SK-MEL-5 (cell line): Measurements from ENCODE around the gene GARS1. TPM values are rescaled to one million over a fixed set of nuclear protein-coding genes. Genes with fewer than 3 reads are reported as not detected.
"Not testable (repeated sequence)": the region's sequence is repeated elsewhere in the genome, so short reads cannot be mapped to it uniquely, and the experiment has no call there.

Experiments used
- DNase-seq: peaks from one replicate; pipeline ENCODE4 v3.0.0-alpha.2; 2016; ENCODE audit warnings: low read depth, low spot score
- in situ Hi-C: cut with HindIII; loops from 2 replicates; pipeline ENCODE4 v1.10.0; 2016; ENCODE audit warnings: low sequenced_read_pairs, high pct_unique_total_duplicates, low pct_unique_long_range_greater_than_20kb
- total RNA-seq: library from RNA; depleted of rRNA; stranded (reverse); fragments of >200 nt; shearing (Covaris generic); gene quantifications from 2 replicates; pipeline ENCODE4 v1.2.3, GENCODE V29; 2014

Gene GARS1
- total RNA-seq, 1 experiment from 2014 or later: 301 TPM

GRCh38 chr7:30612658-30613265 is 18.1 kb downstream of the GARS1 start:
- no peak for DNase-seq
- in situ Hi-C loops: no loop called here

DNA sequence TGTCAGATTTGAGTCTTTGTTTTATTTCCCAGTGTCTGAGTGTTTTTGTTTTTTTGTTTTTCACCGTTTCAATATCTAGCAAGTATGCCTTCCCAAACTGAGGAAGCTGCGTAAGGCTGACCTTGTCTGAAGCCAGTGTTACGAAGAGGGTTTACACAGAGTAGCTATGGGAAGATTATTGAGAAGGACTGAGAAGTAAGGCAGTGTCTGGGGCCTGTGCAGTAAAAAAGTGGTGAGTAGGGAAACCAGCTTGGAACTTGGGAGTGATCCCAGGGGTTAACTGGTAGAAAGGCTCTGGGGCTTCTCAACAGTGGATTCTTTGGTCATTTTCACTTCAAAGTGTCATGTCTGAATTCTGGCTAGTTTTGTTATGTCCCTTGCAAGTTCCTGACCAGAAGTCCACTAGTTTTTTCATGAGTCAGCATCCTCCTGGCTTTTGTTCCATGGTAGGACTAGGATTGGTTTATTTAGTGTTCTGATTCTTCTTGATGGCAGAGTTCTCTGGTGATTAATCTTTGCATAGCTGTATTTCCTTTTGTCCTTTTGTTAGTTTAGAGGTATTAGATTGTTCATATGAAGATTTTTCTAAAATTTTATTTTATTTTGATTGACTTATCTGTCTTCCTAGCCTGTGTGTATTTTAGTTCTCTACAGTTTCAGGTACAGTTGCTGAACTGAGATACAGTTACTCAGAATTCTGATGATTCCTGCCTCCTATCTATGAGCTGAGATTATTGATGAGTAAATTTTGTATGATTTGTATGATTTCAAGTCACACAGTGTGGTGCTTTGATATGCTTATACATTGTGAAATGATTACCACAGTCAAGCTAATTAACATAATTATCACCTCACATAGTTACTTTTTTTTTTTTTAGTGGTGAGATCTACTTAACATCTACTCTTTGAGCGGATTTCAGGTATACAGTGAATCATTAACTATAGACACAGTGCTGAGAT is 19.0 kb downstream of the GARS1 start:
- DNase-seq: no peak
- in situ Hi-C loops: no loop called here

- no peak for DNase-seq
- in situ Hi-C loops: no loop called here
Observed at GRCh38 chr7:30616318-30616717, 21.6 kb downstream of the GARS1 start.

DNA sequence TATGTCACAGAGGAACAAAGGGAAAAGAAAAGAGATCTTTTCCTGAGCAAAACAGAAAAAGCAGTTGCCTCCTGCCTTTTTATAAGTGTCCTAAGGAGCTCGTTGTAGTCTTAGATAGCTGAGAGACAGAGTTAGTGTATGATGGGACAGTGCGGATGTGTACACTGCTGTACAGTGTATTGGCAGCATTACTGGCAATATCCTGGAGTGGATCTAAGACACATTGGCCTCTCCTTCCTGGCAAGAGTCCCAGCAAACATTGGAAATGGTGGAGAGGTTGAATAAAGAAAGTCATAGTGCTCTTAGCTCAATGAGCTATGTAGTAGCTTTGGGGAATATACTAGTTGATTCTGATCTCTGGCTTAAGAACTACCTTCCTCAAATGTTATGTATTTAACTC is 22.7 kb downstream of the GARS1 start:
- in situ Hi-C loops: no loop called here
- DNase-seq: peak; percentile 21

GRCh38 chr7:30618080-30618676 is 23.5 kb downstream of the GARS1 start:
- in situ Hi-C loops: no loop called here
- DNase-seq: no peak

DNA sequence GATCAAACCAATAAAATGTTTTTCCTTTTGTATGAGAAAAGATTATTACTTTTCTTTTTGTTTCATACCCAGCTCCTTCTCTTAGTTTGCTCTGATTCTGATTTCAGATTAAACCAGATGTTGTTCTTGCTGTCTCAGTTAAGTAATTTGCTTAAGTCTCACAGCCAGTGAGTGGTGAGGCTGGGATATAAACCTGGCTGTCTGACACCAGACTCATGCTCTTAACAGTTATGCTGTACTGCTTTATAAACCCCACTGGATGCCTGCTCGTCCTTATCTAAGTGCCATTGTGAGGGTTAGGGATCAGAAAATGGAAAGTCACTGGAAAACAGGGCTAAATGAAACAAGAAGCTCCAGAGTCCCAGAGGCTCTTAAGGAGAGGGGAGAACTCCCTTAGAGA is 24.3 kb downstream of the GARS1 start:
- in situ Hi-C loops: no loop called here
- DNase-seq: no peak

- in situ Hi-C loops: no loop called here
- peak; percentile 27 for DNase-seq
Observed at GRCh38 chr7:30625283-30625682, 30.6 kb downstream of the GARS1 start.

GRCh38 chr7:30627026-30627425 is 32.3 kb downstream of the GARS1 start:
- DNase-seq: no peak
- in situ Hi-C loops: no loop called here

DNA sequence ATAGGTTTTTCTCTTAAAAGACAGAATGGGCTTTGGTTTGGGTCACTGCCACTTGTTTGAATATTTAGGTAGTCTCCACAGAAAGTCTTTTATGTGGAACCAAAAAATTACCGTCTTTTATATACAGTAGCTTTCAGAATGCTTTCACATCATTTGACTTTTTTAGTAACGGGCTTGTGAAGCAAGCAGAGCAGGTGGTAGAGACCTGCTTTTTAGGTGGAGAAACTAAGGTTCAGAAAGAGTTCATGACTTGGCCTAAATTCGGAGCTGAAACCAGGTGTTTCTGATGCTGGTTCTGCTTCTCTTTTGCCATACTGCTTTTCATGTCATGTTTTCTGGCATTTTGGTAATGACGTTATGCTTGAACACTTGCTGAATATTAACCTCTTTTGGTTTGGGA is 36.3 kb downstream of the GARS1 start:
- in situ Hi-C loops: no loop called here
- DNase-seq: no peak

GRCh38 chr7:30633223-30633622 is 38.5 kb downstream of the GARS1 start:
- DNase-seq: no peak
- in situ Hi-C loops: no loop called here

GRCh38 chr7:30634193-30634626 is 39.5 kb downstream of the GARS1 start:
- no peak for DNase-seq
- in situ Hi-C loops: no loop called here

GRCh38 chr7:30634634-30635201 is 40.0 kb downstream of the GARS1 start:
- in situ Hi-C loops: no loop called here

DNA sequence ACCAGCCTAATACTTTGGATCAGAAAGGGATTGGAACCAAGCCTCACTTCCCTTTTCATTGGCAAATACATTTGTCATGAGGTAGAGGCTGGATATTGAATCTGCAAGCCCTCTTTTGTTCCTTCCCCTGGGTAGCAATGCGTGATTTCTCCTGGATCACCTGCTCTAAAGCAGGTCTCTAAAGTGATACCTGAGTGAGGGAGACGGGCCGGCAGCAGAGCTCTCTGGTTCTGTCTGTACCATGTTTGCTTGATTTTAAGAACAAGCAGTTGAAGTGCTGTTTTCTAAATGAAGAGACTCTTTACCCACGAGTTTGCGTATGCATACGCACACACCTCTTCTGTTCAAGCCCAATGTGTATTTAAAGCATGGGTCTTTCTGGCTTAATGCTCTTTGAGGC is 41.1 kb downstream of the GARS1 start:
- DNase-seq: no peak
- in situ Hi-C loops: no loop called here

More at GRCh38 chr7:30634634-30635201, 40.0 kb downstream of the GARS1 start:
- DNase-seq: no peak

- DNase-seq, in situ Hi-C loops: not testable (repeated sequence)
Observed at GRCh38 chr7:30642322-30642721, 47.6 kb downstream of the GARS1 start.

DNA sequence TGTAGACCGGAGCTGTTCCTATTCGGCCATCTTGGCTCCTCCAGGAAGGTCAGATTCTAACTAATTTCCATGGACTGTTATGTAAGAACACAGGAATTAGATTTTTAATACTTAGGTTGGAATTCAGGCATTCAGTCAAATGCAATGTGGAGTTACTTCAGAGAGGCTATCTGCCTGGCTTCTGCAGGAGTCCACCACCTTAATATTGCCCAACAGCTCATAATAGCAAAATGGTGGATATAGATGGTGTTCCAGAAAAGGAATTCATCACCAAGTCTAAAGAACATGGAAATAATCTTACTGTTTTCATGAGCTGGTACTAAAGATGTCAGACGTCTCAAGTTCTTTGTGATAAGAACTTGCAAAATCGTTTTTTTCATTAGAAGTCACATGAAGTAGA is 48.1 kb downstream of the GARS1 start:
- in situ Hi-C loops: no loop called here
- no peak for DNase-seq

- in situ Hi-C loops: no loop called here
- no peak for DNase-seq
Observed at GRCh38 chr7:30644286-30644955, 49.7 kb downstream of the GARS1 start.

- DNase-seq: no peak
- in situ Hi-C loops: no loop called here
Observed at GRCh38 chr7:30645661-30646060, 51.0 kb downstream of the GARS1 start.

DNA sequence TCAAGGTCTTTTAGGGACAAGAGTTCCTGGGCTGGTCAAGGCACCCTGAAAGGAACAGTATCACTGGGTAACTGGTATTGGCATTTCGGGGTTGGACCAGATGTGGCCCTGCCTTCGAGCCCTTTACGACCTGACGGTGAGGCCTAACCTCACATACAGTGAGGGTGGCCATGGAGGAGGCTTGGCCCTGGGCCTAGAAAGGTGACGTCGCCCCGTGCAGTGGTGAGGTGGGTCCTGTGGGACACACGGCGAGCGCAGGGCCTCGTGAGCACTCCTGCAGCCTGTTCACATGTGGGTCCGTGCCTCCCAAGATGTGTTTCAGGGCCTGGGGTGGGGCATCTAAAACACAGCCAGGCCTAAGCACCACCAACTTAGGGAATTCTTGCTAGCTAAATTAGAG is 51.5 kb downstream of the GARS1 start:
- no peak for DNase-seq
- in situ Hi-C loops: no loop called here
